Measurements from ENCODE around the gene GUCD1. TPM values are rescaled to one million over a fixed set of nuclear protein-coding genes. Genes with fewer than 3 reads are reported as not detected.
"Not testable (repeated sequence)": the region's sequence is repeated elsewhere in the genome, so short reads cannot be mapped to it uniquely, and the experiment has no call there.

The GUCD1 gene
- total RNA-seq, 2 donors from 2014 or later: 58.4 to 96.3 TPM

DNA sequence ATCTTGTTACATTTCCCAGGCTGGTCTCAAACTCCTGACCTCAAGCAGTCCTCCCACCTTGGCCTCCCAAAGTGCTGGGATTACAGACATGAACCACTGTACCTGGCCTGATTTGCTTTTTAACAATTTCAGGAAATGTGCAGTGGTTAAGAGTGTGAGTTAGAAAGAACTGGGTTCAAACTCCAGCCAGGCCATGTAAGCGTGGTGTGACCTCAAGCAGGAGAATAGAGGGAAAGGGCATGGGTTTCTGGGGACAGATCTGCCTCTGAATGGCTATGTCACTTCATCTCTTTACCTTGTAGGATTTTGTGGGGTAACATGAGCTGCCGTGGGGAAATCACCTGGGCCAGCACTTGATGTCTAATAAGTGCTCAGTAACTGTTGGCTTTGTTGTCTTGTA is 10.1 kb upstream of the GUCD1 start:
- H3K9me3 ChIP-seq (ENCODE audit: control insufficient read depth, low read length, poor library complexity, severe bottlenecking): no peaks in the 10 kb centered on the region
- no peaks in the 10 kb centered on the region for H3K27me3 Mint-ChIP-seq
- peaks cover 20% of the 10 kb centered on the region for H3K4me1 Mint-ChIP-seq
- peak overlapping the region; percentile 60 for H3K27ac Mint-ChIP-seq
- H3K36me3 Mint-ChIP-seq (ENCODE audit: low read depth): no peaks in the 10 kb centered on the region
- DNase-seq: no peak
- no peak for ATAC-seq
- H3K4me3 Mint-ChIP-seq: no peak overlapping the region

GRCh38 chr22:24564376-24565058 is 9.6 kb upstream of the GUCD1 start:
- H3K9me3 ChIP-seq (ENCODE audit: control insufficient read depth, low read length, poor library complexity, severe bottlenecking): no peaks in the 10 kb centered on the region
- no peak for ATAC-seq
- H3K36me3 Mint-ChIP-seq (ENCODE audit: low read depth): no peaks in the 10 kb centered on the region
- H3K4me1 Mint-ChIP-seq: peaks cover 23% of the 10 kb centered on the region
- H3K27me3 Mint-ChIP-seq: no peaks in the 10 kb centered on the region
- peak overlapping the region; percentile 16 for H3K27ac Mint-ChIP-seq
- H3K4me3 Mint-ChIP-seq: no peak overlapping the region
- no peak for DNase-seq

GRCh38 chr22:24563246-24563645 is 8.3 kb upstream of the GUCD1 start:
- Mint-ChIP-seq H3K4me1 (peaks cover 31% of the 10 kb centered on the region), H3K36me3 (ENCODE audit: low read depth) (peaks cover 3% of the 10 kb centered on the region), H3K27ac (no peak overlapping the region), H3K27me3 (no peaks in the 10 kb centered on the region), H3K4me3 (no peak overlapping the region)
- no peaks in the 10 kb centered on the region for H3K9me3 ChIP-seq (ENCODE audit: control insufficient read depth, low read length, poor library complexity, severe bottlenecking)
- DNase-seq: no peak
- no peak for ATAC-seq

GRCh38 chr22:24559471-24559870 is 4.5 kb upstream of the GUCD1 start:
- H3K36me3 Mint-ChIP-seq (ENCODE audit: low read depth): peaks cover 13% of the 10 kb centered on the region
- H3K27ac Mint-ChIP-seq: no peak overlapping the region
- H3K27me3 Mint-ChIP-seq: no peaks in the 10 kb centered on the region
- H3K4me1 Mint-ChIP-seq: peaks cover 40% of the 10 kb centered on the region
- DNase-seq (no peak), ATAC-seq (no peak)
- no peaks in the 10 kb centered on the region for H3K9me3 ChIP-seq (ENCODE audit: control insufficient read depth, low read length, poor library complexity, severe bottlenecking)
- H3K4me3 Mint-ChIP-seq: peak overlapping the region; percentile 50

DNA sequence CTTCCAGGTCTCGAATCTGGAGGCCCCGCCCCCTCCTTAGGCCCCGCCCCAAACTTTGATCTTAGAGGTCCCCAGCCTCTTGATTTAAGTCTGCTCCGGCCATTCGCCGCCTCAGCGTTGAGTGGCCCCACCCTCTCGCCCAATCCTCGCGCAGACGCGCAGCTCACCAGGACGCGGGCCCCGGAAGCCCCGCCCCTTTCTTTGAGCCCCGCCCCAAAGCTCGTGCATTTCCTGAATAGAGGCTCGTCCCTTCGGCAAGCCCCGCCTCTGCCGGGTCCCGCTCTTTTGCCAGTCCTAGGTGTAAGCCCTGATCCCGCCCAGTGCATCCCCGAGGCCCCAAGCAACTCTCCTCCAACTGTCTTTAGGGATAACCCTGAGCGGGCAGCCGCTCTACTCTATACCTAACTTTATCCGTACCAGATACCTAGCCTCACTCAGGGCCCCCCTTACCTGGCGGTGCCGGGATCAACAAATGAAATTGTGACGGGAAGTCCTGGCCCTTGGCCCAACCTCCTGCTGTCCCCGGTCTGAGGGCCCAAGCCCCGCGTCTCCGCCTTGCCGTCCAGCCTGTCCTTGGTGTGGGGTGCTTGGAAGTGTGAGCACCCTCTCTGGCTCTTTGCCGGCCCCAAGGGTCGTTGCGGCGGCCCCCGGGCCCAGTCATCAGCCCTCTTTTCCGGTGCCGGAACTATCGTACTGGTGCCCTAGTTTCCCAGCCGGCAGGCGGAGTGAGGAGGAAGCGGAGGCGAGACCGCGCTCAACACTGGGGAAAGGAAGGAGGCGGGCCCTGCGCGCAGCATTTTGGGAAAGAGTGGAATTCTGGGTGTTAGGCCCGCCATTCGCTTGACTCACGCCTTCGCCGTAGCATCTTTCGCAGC is 464 bp upstream of the GUCD1 start, which contains the start of gene SNRPD3:
Gene SNRPD3, plus strand, starts transcription at position 835 of the 875 bp plus-strand sequence. CDS start 1,676 bp downstream, outside the sequence.
- DNase-seq (peak; percentile 94 to 100 (median 99)), ATAC-seq (peak; percentile 87)
- Mint-ChIP-seq H3K4me1 (peaks cover 56% of the 10 kb centered on the region), H3K27ac (peak within 1 kb of the TSS; percentile 99), H3K36me3 (ENCODE audit: low read depth) (peaks cover 15% of the 10 kb centered on the region), H3K4me3 (peak within 1 kb of the TSS; percentile 99), H3K27me3 (no peaks in the 10 kb centered on the region)
- no peaks in the 10 kb centered on the region for H3K9me3 ChIP-seq (ENCODE audit: control insufficient read depth, low read length, poor library complexity, severe bottlenecking)

DNA sequence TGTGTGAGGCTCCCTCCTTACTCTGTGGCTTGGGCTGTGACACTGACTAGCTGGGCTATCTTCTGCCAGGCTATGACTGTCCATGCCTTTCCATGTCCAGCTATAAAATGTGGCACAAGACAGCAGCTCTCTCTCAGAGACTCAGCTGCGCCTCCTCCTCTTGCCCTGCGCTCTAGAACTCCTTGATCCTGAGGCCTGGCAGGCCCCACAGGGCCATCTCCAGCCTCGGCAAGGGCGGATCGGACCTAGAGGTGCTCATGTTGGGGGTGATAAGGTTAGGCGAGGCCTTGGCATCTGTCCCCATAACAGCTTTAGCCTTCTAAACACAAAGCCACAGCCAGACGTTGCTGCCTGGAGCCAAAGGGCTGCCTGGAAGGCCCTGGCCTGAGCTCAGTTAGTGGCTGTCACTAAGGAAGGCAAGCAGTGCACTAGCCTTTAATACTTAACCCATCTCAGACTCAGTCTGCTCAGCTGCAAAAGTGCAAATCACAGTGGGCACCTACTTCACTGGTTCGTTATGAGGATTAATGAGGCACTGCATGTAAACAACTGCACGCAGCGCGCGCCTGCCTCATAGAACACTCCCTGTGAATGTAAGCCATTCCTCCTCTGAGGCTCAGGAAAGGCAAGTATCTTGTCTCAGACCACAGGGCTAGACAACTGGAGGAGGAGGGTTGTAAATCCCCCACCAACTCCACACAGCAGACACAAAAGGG is 1.2 kb downstream of the GUCD1 start:
- Mint-ChIP-seq H3K36me3 (ENCODE audit: low read depth) (peaks cover 15% of the 10 kb centered on the region), H3K27me3 (no peaks in the 10 kb centered on the region), H3K27ac (peak overlapping the region; percentile 99), H3K4me1 (peaks cover 50% of the 10 kb centered on the region), H3K4me3 (peak overlapping the region; percentile 99)
- ATAC-seq: no peak
- no peak for DNase-seq
- H3K9me3 ChIP-seq (ENCODE audit: control insufficient read depth, low read length, poor library complexity, severe bottlenecking): no peaks in the 10 kb centered on the region

GRCh38 chr22:24552503-24553286 is 2.2 kb downstream of the GUCD1 start:
- not testable (repeated sequence) for H3K27me3 Mint-ChIP-seq, ATAC-seq
- H3K4me1 Mint-ChIP-seq: peaks cover 42% of the 10 kb centered on the region

DNA sequence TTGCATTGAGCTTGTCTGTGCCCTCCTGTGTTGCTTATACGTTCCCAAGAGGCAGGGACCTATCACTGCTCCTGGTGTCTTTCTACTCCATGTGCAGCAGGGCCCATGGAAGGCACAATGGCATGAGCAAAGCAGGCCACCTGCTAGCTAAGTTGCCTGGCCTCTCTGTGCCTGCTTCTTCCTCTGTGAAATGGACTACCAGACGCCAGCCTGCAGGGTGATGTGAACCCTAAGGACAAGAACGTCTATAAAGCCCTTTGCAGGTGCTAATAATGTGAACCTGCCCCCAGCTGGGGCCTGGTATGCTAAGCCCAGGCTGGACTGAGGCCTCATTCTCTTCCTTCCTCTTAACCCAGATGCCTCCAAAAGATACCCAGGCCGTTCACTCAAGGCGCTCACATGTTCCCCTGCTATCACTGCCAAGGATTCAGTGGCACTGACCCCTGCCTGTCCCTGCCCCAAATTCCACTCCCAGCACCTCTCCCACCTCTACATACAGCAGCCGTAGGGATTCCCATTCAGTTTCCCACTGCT is 4.0 kb downstream of the GUCD1 start:
- no peak for ATAC-seq
- H3K27me3 Mint-ChIP-seq: no peaks in the 10 kb centered on the region
- H3K4me3 Mint-ChIP-seq: no peak overlapping the region
- DNase-seq: no peak
- H3K4me1 Mint-ChIP-seq: peaks cover 30% of the 10 kb centered on the region
- H3K27ac Mint-ChIP-seq: peak overlapping the region; percentile 45
- H3K9me3 ChIP-seq (ENCODE audit: control insufficient read depth, low read length, poor library complexity, severe bottlenecking): no peaks in the 10 kb centered on the region
- peaks cover 13% of the 10 kb centered on the region for H3K36me3 Mint-ChIP-seq (ENCODE audit: low read depth)

More at GRCh38 chr22:24552503-24553286, 2.2 kb downstream of the GUCD1 start:
- H3K36me3 Mint-ChIP-seq (ENCODE audit: low read depth); DNase-seq; H3K27ac Mint-ChIP-seq; H3K9me3 ChIP-seq (ENCODE audit: control insufficient read depth, low read length, poor library complexity, severe bottlenecking): not testable (repeated sequence)
- peak overlapping the region; percentile 99 for H3K4me3 Mint-ChIP-seq

DNA sequence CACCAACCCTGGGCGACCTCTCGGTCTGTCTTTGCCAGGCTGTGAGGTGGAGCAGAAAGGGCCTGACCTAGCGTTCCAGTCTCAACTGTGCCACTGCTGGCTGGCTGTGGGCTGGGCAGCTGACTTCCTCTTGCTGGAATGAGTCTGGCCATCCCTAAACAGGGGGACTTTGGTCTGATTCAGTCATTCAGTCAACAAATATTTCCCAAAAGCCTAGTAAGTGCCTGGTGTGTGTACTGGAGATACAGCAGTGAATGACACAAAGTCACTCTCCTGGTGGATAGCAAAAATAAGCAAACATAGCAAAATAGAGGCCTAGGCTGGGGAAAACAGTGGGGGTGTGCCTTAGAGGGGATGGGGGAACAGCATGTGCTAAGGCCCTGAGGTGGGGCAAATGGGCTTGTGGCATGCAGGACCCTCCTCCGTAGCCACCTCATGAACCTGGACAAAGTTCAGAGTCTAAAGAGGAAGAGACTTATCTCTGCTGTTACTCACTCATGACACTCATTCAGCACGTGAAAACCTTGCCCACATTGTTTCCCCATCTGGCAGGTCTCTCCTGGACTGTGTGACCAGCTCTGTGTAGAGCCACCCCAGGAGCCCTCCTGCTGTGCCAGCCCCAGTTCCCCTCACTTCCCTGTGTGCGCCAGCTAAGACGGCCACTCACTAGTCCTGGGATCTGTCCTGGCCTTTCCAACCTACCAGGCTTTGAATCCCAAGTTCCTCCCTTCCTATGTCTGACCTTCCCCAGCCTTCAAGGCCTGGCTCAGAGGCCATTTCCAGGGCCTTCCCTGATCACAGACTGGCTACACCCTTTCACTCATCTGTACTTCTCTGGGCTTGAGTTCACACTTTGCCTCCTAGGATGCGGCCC is 4.7 kb downstream of the GUCD1 start:
- no peaks in the 10 kb centered on the region for H3K27me3 Mint-ChIP-seq
- DNase-seq: no peak
- H3K4me1 Mint-ChIP-seq: peaks cover 26% of the 10 kb centered on the region
- H3K9me3 ChIP-seq (ENCODE audit: control insufficient read depth, low read length, poor library complexity, severe bottlenecking): no peaks in the 10 kb centered on the region
- no peak overlapping the region for H3K27ac Mint-ChIP-seq
- H3K36me3 Mint-ChIP-seq (ENCODE audit: low read depth): peaks cover 8% of the 10 kb centered on the region
- H3K4me3 Mint-ChIP-seq: no peak overlapping the region
- ATAC-seq: no peak

- H3K27ac Mint-ChIP-seq: no peak overlapping the region
- H3K27me3 Mint-ChIP-seq: no peaks in the 10 kb centered on the region
- no peaks in the 10 kb centered on the region for H3K9me3 ChIP-seq (ENCODE audit: control insufficient read depth, low read length, poor library complexity, severe bottlenecking)
- ATAC-seq (no peak), DNase-seq (no peak)
- H3K4me1 Mint-ChIP-seq: peaks cover 19% of the 10 kb centered on the region
- no peak overlapping the region for H3K4me3 Mint-ChIP-seq
- H3K36me3 Mint-ChIP-seq (ENCODE audit: low read depth): peaks cover 8% of the 10 kb centered on the region
Measured at GRCh38 chr22:24548812-24549211, 6.1 kb downstream of the GUCD1 start.

DNA sequence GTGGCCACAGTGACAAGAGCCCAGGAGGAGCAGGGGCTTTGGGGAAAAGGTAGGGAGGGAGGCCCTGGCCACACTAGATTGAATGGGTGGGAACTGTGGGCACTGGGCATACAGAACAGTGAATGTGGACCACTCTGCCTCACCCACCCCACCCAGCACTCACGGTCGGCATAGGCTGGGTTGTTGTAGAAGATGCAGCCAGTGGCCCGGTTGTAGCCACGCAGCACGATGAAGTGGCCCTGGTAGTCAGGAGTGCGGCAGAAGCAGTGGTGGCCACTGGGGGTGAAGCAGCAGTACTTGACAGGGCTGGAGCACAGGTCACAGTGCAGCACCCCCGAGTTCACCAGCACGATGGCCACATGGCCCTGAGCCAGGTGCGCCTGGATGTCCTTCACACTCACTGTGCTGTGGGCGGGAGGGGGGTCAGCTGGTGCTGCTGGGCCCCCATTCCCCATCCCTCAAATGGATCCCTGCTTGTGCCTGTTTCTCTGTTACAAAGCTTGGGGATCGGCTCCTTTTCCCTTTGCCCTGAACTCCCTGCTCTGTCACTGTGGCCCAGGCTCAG is 11.2 kb downstream of the GUCD1 start:
- peaks cover 2% of the 10 kb centered on the region for H3K4me1 Mint-ChIP-seq
- no peak for DNase-seq
- H3K36me3 Mint-ChIP-seq (ENCODE audit: low read depth): peaks cover 5% of the 10 kb centered on the region
- no peaks in the 10 kb centered on the region for H3K27me3 Mint-ChIP-seq
- no peak overlapping the region for H3K4me3 Mint-ChIP-seq
- H3K27ac Mint-ChIP-seq: no peak overlapping the region
- H3K9me3 ChIP-seq (ENCODE audit: control insufficient read depth, low read length, poor library complexity, severe bottlenecking): no peaks in the 10 kb centered on the region
- no peak for ATAC-seq

All from T-helper 17 cell (primary cell).